ENCODE results near the gene PCSK4. TPM values are rescaled to one million over a fixed set of nuclear protein-coding genes. Genes with fewer than 3 reads are reported as not detected.

Gene PCSK4
- total RNA-seq, 1 experiment from 2014 or later: 18.6 TPM

- no peaks in the 10 kb centered on the region for H3K4me1 ChIP-seq (replicated peaks; ENCODE audit: insufficient read depth)
- no peak overlapping the region for H3K4me3 ChIP-seq
- no peak overlapping the region for H2AFZ ChIP-seq
- no peak for DNase-seq
- CTCF ChIA-PET: no interaction called here
- no peaks in the 10 kb centered on the region for H3F3A ChIP-seq (ENCODE audit: insufficient read depth, low read depth)
- TF ChIP-seq CTCF (conservative IDR thresholded peaks at IDR 0.05) (no peak), EZH2 (IDR thresholded peaks at IDR 0.05; ENCODE audit: low read depth) (no peak)
- H3K4me2 ChIP-seq: peak overlapping the region; percentile 55; the same call in 1 of the 2 replicates
- H3K79me2 ChIP-seq (ENCODE audit: low read depth): 0 out of 2 replicates have a peak, but pooled peaks cover 2% of the 10 kb centered on the region
- H3K9me3 ChIP-seq (ENCODE audit: insufficient read depth, low read depth): no peaks in the 10 kb centered on the region
- no peaks in the 10 kb centered on the region for H3K9me2 ChIP-seq (ENCODE audit: insufficient read depth)
- H3K27ac ChIP-seq: no peak overlapping the region
- no TSS peak for BruUV-seq (replicated peaks)
- no peaks in the 10 kb centered on the region for H3K27me3 ChIP-seq (ENCODE audit: insufficient read depth, low read depth)
- H3K36me3 ChIP-seq (ENCODE audit: low read depth): no peaks in the 10 kb centered on the region
- peaks cover 4% of the 10 kb centered on the region for H4K20me1 ChIP-seq (ENCODE audit: insufficient read depth)
- intact Hi-C loops (cut with micrococcal nuclease; ENCODE audit: unreplicated experiment): no loop called here
- POLR2A ChIA-PET (ENCODE audit: unreplicated experiment): interaction anchor here (0.5 kb wide), 1 partner anchor 57 kb away, joined by 5 read pairs; no protein-coding TSS in a partner anchor
These were observed 18.5 kb downstream of the PCSK4 start for GRCh38 chr19:1471515-1472160.

GRCh38 chr19:1471010-1471514, 19.1 kb downstream of the PCSK4 start:
- Histone ChIP-seq H3F3A (ENCODE audit: insufficient read depth, low read depth) (no peaks in the 10 kb centered on the region), H3K27ac (no peak overlapping the region), H3K79me2 (ENCODE audit: low read depth) (no peaks in the 10 kb centered on the region), H3K4me2 (peak overlapping the region; percentile 55), H3K27me3 (ENCODE audit: insufficient read depth, low read depth) (no peaks in the 10 kb centered on the region), H4K20me1 (ENCODE audit: insufficient read depth) (no peaks in the 10 kb centered on the region; the same call in none of the 2 replicates), H3K9me3 (ENCODE audit: insufficient read depth, low read depth) (no peaks in the 10 kb centered on the region), H3K9me2 (ENCODE audit: insufficient read depth) (no peaks in the 10 kb centered on the region), H3K36me3 (ENCODE audit: low read depth) (no peaks in the 10 kb centered on the region), H2AFZ (no peak overlapping the region), H3K4me1 (replicated peaks; ENCODE audit: insufficient read depth) (no peaks in the 10 kb centered on the region), H3K4me3 (no peak overlapping the region)
- CTCF ChIA-PET: no interaction called here
- BruUV-seq (replicated peaks): no TSS peak
- POLR2A ChIA-PET (ENCODE audit: unreplicated experiment): no interaction called here
- DNase-seq: no peak
- TF ChIP-seq CTCF (conservative IDR thresholded peaks at IDR 0.05) (no peak), EZH2 (IDR thresholded peaks at IDR 0.05; ENCODE audit: low read depth) (no peak)
- intact Hi-C loops (cut with micrococcal nuclease; ENCODE audit: unreplicated experiment): no loop called here

GRCh38 chr19:1470305-1471009, 19.7 kb downstream of the PCSK4 start:
- H3K36me3 ChIP-seq (ENCODE audit: low read depth): no peaks in the 10 kb centered on the region
- H3K4me2 ChIP-seq: peak overlapping the region; percentile 55
- H3K27me3 ChIP-seq (ENCODE audit: insufficient read depth, low read depth): no peaks in the 10 kb centered on the region
- no peak overlapping the region for H2AFZ ChIP-seq
- no peaks in the 10 kb centered on the region for H3K79me2 ChIP-seq (ENCODE audit: low read depth)
- H3K4me1 ChIP-seq (replicated peaks; ENCODE audit: insufficient read depth): no peaks in the 10 kb centered on the region
- ChIA-PET CTCF (no interaction called here), POLR2A (ENCODE audit: unreplicated experiment) (no interaction called here)
- no peaks in the 10 kb centered on the region for H3K9me2 ChIP-seq (ENCODE audit: insufficient read depth)
- intact Hi-C loops (cut with micrococcal nuclease; ENCODE audit: unreplicated experiment): no loop called here
- no peak overlapping the region for H3K27ac ChIP-seq
- no TSS peak for BruUV-seq (replicated peaks)
- no peaks in the 10 kb centered on the region; the same call in none of the 2 replicates for H4K20me1 ChIP-seq (ENCODE audit: insufficient read depth)
- H3K4me3 ChIP-seq: peak overlapping the region; percentile 31; the same call in 1 of the 2 replicates
- TF ChIP-seq CTCF (conservative IDR thresholded peaks at IDR 0.05) (no peak), EZH2 (IDR thresholded peaks at IDR 0.05; ENCODE audit: low read depth) (no peak)
- no peaks in the 10 kb centered on the region for H3K9me3 ChIP-seq (ENCODE audit: insufficient read depth, low read depth)
- no peaks in the 10 kb centered on the region for H3F3A ChIP-seq (ENCODE audit: insufficient read depth, low read depth)
- DNase-seq: peak in 1 of 2 experiments; percentile 48
